Right kidney (tissue), 9 donors: Measurements from ENCODE around the gene FBLL1.
"Not testable (repeated sequence)": the region's sequence is repeated elsewhere in the genome, so short reads cannot be mapped to it uniquely, and the experiment has no call there.

Source experiments
- DNase-seq: peaks from one replicate; pipeline ENCODE4 v3.0.0-alpha.2; 2016
- long read RNA-seq, 8 donors: transcript quantifications; one replicate each; lab custom pipeline, GENCODE V29; 2026

FBLL1 gene
- long read RNA-seq, donor 1, partial matches to known transcripts, result 0 of 2 reads
- long read RNA-seq, donor 1, other reads (novel, unspliced or antisense), result 0 of 2 reads
- long read RNA-seq, donor 2, partial matches to known transcripts, result 0 of 1 reads
- long read RNA-seq, donor 2, other reads (novel, unspliced or antisense), result 0 of 1 reads
- long read RNA-seq, donor 3, partial matches to known transcripts, result 0 of 1 reads
- long read RNA-seq, donor 3, other reads (novel, unspliced or antisense), result 0 of 1 reads
- long read RNA-seq, donor 4, partial matches to known transcripts, result 0 of 1 reads
- long read RNA-seq, donor 4, other reads (novel, unspliced or antisense), result 0 of 1 reads
- long read RNA-seq, donor 5, partial matches to known transcripts, result 0 of 1 reads
- long read RNA-seq, donor 5, other reads (novel, unspliced or antisense), result 0 of 1 reads
- long read RNA-seq, donor 6, partial matches to known transcripts, result 0 of 3 reads
- long read RNA-seq, donor 6, other reads (novel, unspliced or antisense), result 0 of 3 reads
- long read RNA-seq, donor 7, result 0 reads
- long read RNA-seq, donor 8, partial matches to known transcripts, result 0 of 4 reads
- long read RNA-seq, donor 8, other reads (novel, unspliced or antisense), result 0 of 4 reads

DNA sequence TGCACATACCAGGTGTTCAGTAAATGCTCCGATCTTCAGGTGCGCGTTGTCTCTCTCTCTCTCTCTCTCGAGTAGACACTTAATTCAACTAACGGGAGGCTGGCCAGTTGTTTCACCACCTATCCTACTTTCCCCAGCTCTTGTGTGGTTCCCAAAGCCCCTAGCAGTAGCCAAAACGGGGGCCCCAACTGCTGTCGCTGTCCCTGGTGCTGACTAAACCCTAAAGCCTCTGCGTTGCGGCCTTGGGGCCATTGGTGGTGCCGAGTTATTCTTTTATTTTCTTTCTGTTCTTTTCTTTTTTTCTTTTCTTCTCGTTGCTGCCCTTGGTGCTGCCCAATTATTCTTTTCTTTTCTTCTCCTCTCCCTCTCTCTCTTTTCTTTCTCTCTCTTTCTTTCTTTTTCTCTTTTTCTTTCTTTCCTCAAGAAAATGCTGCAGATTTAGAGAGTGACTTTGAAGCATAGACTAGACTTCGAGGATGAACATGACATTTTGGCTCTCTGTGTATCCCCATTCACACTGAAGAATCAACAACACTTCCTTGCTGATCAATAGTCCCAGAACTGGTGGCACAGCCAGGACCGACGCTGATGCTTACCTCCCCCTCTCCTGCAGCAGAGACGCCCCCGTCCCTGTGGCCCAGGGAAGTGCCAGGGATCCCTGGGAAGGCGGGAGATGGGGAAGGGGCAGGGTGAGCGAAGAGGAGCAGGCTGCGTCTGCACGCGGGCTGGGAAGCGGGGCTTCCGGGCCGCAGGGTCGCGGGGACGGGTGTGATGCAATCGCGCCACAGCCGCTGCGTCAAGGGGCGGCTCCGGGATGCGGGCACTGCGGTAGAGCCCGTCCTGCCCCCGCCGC is at the start of gene FBLL1:
TSS of gene FBLL1 (plus strand) at position 785 of the 853 bp plus-strand sequence. CDS start 200 bp downstream, outside the sequence.
- peak; percentile 54 for DNase-seq

DNA sequence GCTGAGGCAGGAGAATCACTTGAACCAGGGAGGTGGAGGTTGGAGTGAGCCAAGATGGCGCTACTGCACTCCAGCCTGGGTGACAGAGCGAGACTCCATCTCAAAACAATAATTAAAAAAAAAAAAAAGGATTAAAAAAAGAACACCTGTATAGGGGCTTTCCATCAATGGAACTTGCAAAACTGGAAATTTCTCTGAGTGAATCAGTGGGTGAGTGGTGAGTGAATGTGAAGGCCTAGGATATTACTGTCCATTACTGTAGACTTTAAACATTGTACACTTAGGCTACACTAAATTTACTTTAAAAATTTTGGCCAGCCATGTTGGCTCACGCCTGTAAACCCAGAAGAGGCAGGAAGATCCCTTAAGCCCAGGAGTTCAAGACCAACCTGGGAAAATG is 48.5 kb upstream of the FBLL1 start:
- no peak for DNase-seq

DNA sequence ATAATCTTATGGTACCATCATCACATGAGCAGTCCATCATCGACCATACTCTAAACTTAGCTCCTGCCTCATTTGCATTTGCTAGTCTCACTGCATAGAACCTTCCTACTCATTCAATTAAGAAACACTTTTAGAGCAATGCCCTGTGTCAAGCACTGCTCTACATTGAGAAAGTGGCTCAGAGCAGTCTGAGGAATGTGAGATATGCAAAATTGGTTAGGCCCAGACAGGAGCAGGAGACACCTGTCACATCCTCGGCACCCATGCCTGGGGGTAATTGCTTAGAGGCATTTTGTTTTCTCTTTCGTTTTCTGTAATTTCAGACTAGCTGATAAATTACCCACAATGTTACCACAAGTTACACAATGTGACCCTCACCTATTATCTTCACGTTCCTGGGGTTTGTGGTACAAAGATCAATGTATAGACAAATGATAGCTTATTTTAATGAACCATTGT is 47.7 kb upstream of the FBLL1 start:
- no peak for DNase-seq

GRCh38 chr5:168482361-168482760 is 46.7 kb upstream of the FBLL1 start:
- no peak for DNase-seq

GRCh38 chr5:168486136-168486879 is 42.8 kb upstream of the FBLL1 start, which contains the start of gene RARS1:
RARS1 (plus strand) TSS chr5:168486471; CDS start chr5:168486499, 28 bp downstream.
- DNase-seq, result peak; percentile 80

DNA sequence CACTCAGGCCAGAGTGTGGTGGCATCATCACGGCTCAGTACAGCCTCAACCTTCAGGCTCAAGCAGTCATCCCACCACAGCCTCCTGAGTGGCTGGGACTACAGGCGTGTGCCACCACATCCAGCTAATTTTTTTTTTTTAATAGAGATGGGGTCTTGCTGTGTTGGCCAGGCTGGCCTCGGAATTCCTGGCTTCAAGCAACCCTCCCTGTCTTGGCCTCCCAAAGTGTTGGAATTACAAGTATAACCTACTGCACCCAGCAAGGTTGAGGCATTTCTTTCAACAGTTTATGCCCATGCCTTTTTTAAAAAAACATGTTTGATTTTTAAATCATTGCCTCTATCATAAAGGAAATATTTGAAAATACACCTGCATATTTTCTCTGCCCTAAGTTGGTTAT is 40.0 kb upstream of the FBLL1 start:
- no peak for DNase-seq

DNA sequence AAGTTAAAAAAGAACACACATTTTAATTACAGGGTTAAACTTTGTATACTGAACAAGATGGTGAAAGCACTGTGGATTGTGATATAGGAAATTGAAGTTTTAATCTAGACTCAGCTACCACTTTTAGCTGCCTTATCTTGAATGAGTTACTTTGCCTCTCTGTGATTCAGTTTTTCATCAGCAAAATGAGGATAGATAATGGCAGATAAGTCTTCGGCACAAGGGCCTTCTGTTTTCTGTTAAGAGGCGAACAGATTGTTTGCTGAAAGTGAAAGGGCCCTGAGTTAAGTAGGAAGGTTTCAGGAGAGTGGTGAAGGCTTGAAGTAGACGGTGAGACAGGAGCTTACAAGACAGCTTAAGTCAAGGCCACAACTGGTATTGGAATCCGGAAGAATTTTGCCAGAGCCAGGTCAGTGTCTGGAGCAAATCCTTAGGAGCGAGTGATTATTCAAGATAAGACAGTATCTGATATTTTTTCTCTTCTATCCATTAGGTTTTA is 35.0 kb upstream of the FBLL1 start:
- no peak for DNase-seq

DNA sequence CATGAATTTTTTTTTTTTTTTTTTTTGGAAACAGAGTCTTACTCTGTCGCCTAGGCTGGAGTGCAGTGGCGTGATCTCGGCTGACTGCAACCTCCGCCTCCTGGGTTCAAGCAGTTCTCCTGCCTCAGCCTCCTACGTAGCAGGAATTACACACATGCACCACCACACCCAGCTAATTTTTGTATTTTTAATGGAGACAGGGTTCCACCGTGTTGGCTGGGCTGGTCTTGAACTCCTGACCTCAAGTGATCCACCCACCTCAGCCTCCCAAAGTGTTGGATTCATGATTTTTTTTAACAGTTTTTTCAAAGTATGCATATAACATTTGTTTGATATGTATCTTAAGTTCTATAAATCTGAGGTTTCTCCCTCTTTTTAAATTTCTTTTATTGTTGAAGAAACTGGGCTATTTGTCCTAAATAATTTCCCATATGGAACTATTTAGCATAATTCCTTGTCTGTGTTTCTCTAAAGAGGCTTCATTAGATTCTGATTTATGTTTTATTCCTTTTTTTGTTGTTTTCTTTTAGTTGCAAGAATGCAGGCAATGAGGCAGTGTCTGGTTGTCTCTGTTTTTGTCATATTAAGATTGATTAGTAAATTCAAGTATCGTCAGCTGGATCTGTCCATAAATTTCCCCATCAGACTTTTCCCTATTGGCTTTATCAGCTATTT is 26.4 kb upstream of the FBLL1 start:
- no peak for DNase-seq

DNA sequence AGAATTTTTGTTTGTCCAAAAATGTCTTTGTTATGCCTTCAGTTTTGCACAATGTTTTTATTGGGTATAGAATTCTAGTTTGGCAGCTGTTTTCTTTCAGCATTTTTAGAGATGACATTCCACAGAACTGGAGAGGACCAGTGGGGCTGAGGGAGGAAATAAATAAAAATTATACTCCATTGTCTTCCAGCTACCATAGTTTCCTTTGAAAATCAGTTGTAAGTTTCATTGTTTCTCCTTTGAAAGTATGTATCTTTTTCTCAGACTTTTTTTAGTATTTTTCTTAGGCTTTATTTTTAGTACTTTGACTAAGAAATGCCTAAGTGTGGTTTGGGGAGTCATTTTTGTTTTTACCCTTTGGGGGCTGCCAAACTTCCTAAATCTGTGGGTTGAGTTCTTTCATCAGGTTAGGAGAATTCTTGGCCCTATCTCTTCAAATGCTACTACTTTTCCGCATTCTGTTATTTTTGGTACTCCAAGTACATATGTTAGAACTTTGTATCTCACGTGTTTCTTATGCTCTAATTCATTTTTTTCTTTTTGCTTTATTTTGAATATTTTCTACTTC is 15.2 kb upstream of the FBLL1 start:
- no peak for DNase-seq

- no peak for DNase-seq
Observed at GRCh38 chr5:168525856-168526255, 3.2 kb upstream of the FBLL1 start.

GRCh38 chr5:168527756-168528295 is 1.3 kb upstream of the FBLL1 start:
- no peak for DNase-seq

DNA sequence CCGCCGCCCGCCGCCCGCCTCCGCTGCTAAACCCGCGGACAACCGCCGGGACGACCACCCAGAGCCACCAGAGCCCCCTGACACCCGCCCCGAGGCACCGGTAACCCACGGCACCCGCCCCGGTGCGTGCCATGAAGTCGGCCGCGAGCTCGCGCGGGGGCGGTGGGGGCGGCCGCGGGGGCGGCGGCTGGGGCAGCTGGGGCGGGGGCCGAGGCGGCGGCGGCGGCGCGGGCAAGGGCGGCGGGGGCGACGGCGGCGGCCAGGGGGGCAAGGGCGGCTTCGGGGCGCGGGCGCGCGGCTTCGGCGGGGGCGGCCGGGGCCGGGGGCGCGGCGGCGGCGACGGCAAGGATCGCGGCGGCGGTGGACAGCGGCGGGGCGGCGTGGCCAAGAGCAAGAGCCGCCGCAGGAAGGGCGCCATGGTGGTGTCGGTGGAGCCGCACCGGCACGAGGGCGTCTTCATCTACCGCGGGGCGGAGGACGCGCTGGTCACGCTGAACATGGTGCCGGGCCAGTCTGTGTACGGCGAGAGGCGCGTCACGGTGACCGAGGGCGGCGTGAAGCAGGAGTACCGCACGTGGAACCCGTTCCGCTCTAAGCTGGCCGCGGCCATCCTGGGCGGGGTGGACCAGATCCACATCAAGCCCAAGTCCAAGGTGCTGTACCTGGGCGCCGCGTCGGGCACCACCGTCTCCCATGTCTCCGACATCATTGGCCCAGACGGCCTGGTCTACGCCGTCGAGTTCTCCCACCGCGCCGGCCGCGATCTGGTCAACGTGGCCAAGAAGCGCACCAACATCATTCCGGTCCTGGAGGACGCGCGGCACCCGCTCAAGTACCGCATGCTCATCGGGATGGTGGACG is 499 bp downstream of the FBLL1 start:
- DNase-seq, result peak; percentile 21

DNA sequence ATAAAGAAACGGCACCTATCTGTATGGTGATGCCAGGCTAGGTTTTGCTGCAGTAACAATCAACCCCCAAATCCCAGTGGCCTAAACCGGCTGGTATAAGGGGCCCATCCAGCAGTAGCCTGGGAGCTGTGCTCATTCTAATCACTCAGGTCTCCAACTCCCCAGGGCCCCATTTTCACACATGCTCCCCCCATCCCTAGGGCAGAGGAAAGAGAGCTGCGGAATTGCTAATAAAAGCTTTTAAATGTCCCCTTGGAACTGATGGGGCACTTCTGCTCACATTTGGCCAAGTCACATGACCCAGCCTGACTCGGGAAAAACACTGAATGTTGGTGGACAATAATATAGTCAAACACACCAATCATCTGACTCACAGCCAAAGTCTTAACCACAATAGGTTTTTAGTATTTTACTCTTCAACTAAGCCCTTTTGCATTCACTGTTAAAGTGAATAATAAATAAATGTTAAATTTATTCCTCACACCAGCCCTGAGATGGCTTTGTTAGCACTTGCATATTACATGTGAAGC is 1.6 kb downstream of the FBLL1 start:
- no peak for DNase-seq

GRCh38 chr5:168531191-168531590 is 2.1 kb downstream of the FBLL1 start:
- no peak for DNase-seq

DNA sequence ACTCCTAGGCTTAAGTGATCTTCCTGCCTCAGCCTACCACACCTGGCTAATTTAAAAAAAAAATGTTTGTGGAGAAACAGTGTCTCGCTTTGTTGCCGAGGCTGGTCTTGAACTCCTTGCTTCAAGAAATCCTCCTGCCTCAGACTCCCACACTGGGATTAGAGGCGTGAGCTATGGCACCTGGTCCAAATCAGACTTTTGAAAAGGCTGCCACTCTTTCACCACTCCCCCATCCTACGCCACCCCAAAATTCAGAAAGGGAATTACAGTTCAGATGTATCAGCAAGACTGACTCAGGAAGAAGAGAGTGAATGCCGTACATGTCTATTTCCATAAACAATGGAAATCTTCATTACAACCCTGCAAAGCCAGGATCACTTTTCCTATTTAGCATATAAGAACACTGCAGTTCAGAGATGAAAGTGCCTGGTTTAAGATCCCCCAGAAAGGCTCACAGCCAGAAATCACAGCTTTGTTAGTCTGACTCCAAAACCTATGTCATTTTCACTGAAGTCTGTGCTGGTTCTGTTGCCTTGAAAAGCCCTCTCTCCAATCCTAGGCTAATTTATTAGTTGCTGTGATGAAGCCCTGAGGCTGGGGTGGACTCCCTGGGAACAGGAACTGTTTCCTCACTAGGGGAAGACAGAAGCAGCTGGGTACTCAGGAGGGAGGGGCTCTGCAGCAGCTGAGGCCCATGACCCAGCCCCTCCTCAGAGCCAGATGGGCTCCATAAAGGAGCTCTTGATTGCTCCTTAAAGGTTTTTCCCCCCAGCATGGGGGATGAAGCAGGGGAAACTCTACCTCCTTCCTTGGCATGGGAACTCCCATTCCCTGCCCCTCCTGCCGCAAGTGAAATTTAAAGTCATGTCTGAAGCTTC is 3.1 kb downstream of the FBLL1 start:
- DNase-seq, result no peak

DNA sequence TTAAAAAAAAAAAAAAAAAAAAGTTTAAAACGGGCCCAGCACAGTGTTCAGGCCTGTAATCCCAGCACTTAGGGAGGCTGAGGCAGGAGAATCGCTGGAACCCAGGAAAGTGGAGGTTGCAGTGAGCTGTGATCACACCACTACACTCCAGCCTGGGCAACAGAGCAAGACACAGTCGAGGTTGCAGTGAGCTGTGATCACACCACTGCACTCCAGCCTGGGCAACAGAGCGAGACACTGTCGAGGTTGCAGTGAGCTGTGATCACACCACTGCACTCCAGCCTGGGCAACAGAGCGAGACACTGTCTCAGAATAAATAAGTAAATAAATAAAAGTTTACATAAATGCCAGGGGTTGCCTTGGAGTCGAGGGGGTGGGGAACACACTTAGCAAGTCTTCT is 5.2 kb downstream of the FBLL1 start:
- not testable (repeated sequence) for DNase-seq

DNA sequence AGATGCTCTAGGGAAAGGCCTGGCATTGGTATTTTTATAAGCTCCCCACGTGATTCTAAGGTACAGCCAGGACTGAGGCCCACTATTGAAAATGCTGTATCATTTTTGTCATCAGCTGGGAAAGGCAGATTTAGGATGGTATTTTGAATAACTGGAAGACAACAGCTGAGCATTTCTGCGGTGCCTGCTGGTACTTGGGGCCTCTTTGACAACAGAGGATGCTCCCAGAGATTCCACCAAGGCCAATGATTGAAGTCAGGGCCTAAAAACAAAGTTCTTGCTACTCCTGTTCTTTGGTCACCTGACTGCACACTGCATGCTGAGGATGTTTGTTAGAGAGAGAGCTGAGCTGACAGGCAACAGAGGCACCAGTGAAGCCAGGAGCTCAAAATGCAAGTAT is 8.1 kb downstream of the FBLL1 start:
- no peak for DNase-seq

DNA sequence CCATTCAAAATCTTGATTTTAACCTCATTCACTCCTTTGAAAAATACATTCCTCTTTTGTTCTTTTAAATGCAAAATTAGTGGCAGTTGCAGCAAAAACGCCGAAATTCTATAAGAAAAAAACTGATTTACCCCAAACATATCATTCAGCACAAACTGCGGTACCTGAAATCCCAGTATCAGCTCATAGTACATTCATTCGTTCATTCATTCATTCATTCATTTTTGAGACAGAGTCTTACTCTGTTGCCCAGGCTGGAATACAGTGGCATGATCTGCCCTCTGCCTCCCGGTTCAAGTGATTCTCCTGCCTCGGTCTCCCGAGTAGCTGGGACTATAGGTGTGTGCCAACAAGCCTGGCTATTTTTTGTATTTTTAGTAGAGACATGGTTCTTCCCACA is 20.4 kb downstream of the FBLL1 start:
- DNase-seq, result no peak
